Liver (tissue), 9 donors: ENCODE data around the gene ATXN7L3B. TPM values are rescaled to one million over a fixed set of nuclear protein-coding genes. Genes with fewer than 3 reads are reported as not detected.

Experiments used
- DNase-seq: peaks from one replicate; pipeline ENCODE4 v3.0.0-alpha.2; 2017; ENCODE audit warnings: low spot score
- H3K27ac ChIP-seq, 2 donors: one replicate each; pipeline ENCODE4 v1.7.0; 2013; ENCODE audit warnings: inconsistent platforms in 2 of 2, low read length in 2 of 2, control low read depth in 1 of 2, low read depth in 1 of 2, mild to moderate bottlenecking in 1 of 2
- H3K27me3 ChIP-seq, 4 donors: one replicate each; pipeline versions ENCODE4 v1.6.1 to v1.7.0; 2013; ENCODE audit warnings: low read length in 3 of 4, inconsistent platforms in 1 of 4, mild to moderate bottlenecking in 1 of 4, moderate library complexity in 1 of 4; ENCODE audit not compliant: control insufficient read depth in 4 of 4, insufficient read depth in 4 of 4
- H3K36me3 ChIP-seq, 4 donors: one replicate each; pipeline versions ENCODE4 v1.6.1 to v1.7.0; 2013; ENCODE audit warnings: low read length in 3 of 4, mild to moderate bottlenecking in 3 of 4, low read depth in 1 of 4, moderate library complexity in 1 of 4; ENCODE audit not compliant: control insufficient read depth in 4 of 4, insufficient read depth in 3 of 4
- H3K4me1 ChIP-seq, 4 donors: one replicate each; pipeline versions ENCODE4 v1.6.1 to v1.7.0; 2013; ENCODE audit warnings: low read length in 3 of 4, mild to moderate bottlenecking in 3 of 4, moderate library complexity in 1 of 4; ENCODE audit not compliant: control insufficient read depth in 4 of 4, insufficient read depth in 4 of 4
- H3K4me3 ChIP-seq, 3 donors: one replicate each; pipeline versions ENCODE4 v1.6.1 to v1.7.0; 2013; ENCODE audit warnings: low read length in 3 of 3, control low read depth in 1 of 3, low read depth in 1 of 3, mild to moderate bottlenecking in 1 of 3
- H3K9ac ChIP-seq, 2 donors: one replicate each; pipeline ENCODE4 v1.7.0; 2013; ENCODE audit warnings: low read length in 2 of 2, mild to moderate bottlenecking in 2 of 2, moderate library complexity in 2 of 2, control low read depth in 1 of 2, low read depth in 1 of 2
- H3K9me3 ChIP-seq, 4 donors: one replicate each; pipeline versions ENCODE4 v1.6.1 to v1.7.0; 2013; ENCODE audit warnings: low read length in 3 of 4; ENCODE audit not compliant: control insufficient read depth in 4 of 4
- EGR1 ChIP-seq, 2 donors: IDR thresholded peaks; 2 replicates each; pipeline ENCODE4 v1.6.1; 2016 to 2018; ENCODE audit warnings: antibody characterized with exemption in 2 of 2, low read depth in 2 of 2
- FOXA1 ChIP-seq: IDR thresholded peaks from 2 replicates; pipeline ENCODE4 v1.6.1; 2016; ENCODE audit warnings: antibody characterized with exemption
- FOXA2 ChIP-seq: IDR thresholded peaks from 2 replicates; pipeline ENCODE4 v1.6.1; 2016; ENCODE audit warnings: antibody characterized with exemption
- GABPA ChIP-seq, 2 donors: IDR thresholded peaks in 1 of 2; conservative IDR thresholded peaks in 1 of 2; 2 replicates each; pipeline ENCODE4 v1.6.1; 2016; ENCODE audit warnings: antibody characterized with exemption in 2 of 2, mild to moderate bottlenecking in 1 of 2, moderate library complexity in 1 of 2
- HNF4A ChIP-seq, 2 donors: conservative IDR thresholded peaks; 2 replicates each; pipeline ENCODE4 v1.6.1; 2016; ENCODE audit warnings: antibody characterized with exemption in 2 of 2, mild to moderate bottlenecking in 2 of 2
- HNF4G ChIP-seq: IDR thresholded peaks from 2 replicates; pipeline ENCODE4 v1.6.1; 2016; ENCODE audit warnings: antibody characterized with exemption
- JUND ChIP-seq, 2 donors: IDR thresholded peaks; 2 replicates each; pipeline ENCODE4 v1.6.1; 2016; ENCODE audit warnings: antibody characterized with exemption in 2 of 2
- MAX ChIP-seq: IDR thresholded peaks from 2 replicates; pipeline ENCODE4 v1.6.1; 2016; ENCODE audit warnings: antibody characterized with exemption
- NR2F2 ChIP-seq: IDR thresholded peaks from 2 replicates; pipeline ENCODE4 v1.6.1; 2016; ENCODE audit warnings: antibody characterized with exemption
- RAD21 ChIP-seq, 2 donors: IDR thresholded peaks; 2 replicates each; pipeline ENCODE4 v1.6.1; 2016; ENCODE audit warnings: antibody characterized with exemption in 2 of 2, mild to moderate bottlenecking in 2 of 2
- RXRA ChIP-seq, 2 donors: IDR thresholded peaks; 2 replicates each; pipeline ENCODE4 v1.6.1; 2017 to 2018; ENCODE audit warnings: antibody characterized with exemption in 2 of 2, mild to moderate bottlenecking in 1 of 2
- SP1 ChIP-seq: IDR thresholded peaks from 2 replicates; pipeline ENCODE4 v1.6.1; 2018; ENCODE audit warnings: antibody characterized with exemption, mild to moderate bottlenecking
- YY1 ChIP-seq: IDR thresholded peaks from 2 replicates; pipeline ENCODE4 v1.6.1; 2016; ENCODE audit warnings: antibody characterized with exemption, mild to moderate bottlenecking
- ZBTB33 ChIP-seq: IDR thresholded peaks from 2 replicates; pipeline ENCODE4 v1.6.1; 2016; ENCODE audit warnings: antibody characterized with exemption
- WGBS: extraction: QIAGEN DNeasy Blood & Tissue Kit; methylation state at CpG from one replicate; pipeline ENCODE4 v1.1.7; 2013; 5-methylcytosine and 5-hydroxymethylcytosine counted together
- polyA plus RNA-seq, 2 donors: library from polyadenylated mRNA; stranded (reverse) in 1 of 2; unstranded in 1 of 2; fragments of 200-250 nt in 1 of 2; fragments of >200 nt in 1 of 2; fragmentation: Nextera tagmentation in 1 of 2; extraction: Ambion mirVana in 1 of 2; gene quantifications; one replicate each; pipeline versions ENCODE4 v1.2.1 to v1.2.3, GENCODE V29; 2013 to 2015
- total RNA-seq, 2 donors: library from RNA; depleted of rRNA; stranded (reverse); fragments of >200 nt; gene quantifications; one replicate each; pipeline ENCODE4 v1.2.3, GENCODE V29; 2014
- TF ChIP-seq, protein P1 (sequence below): IDR thresholded peaks from 2 replicates; pipeline ENCODE4 v1.6.1; 2016; ENCODE audit warnings: antibody characterized with exemption
- TF ChIP-seq, protein P2 (sequence below): IDR thresholded peaks from 2 replicates; pipeline ENCODE4 v1.6.1; 2016; ENCODE audit warnings: antibody characterized with exemption, mild to moderate bottlenecking
- TF ChIP-seq, protein P3 (sequence below): fragments of 150-350 bp; IDR thresholded peaks from 2 replicates; pipeline ENCODE4 v1.5.1; 2017; ENCODE audit warnings: improper control_type of control experiment, low read depth, low read length; ENCODE audit not compliant: missing input control
- donor health status: healthy.
- donor health status: healthy.
- donor health status: healthy.
- donor health status: healthy.
- donor health status: healthy.

ATXN7L3B gene
- total and polyA plus RNA-seq, 4 donors = 9.0 to 19.4 (median 12.6) TPM

DNA sequence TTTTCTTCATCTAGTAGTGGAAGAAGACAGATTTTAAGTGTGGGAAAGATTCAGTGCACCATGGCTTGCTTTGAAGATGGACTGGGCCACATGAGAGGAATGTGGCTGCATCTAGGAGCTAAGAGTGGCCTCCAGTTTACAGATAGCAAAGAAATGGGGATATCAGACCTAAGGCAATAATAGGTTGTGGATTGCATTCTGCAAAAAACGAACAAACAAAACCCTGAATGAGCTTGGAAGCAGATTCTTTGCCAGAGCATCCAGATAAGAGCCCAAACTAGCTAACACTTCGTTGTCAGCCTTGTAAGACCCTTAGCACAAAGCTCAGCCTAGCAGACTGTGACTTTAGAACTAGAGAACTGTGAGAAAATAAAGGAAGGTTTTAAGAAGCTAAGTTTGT is 9.6 kb downstream of the ATXN7L3B start:
- Histone ChIP-seq H3K9me3 (no peaks in the 10 kb centered on the region), H3K27me3 (no peaks in the 10 kb centered on the region), H3K4me3 (no peak overlapping the region), H3K9ac (no peak overlapping the region), H3K4me1 (peaks cover 0 to 7% (median 0%) of the 10 kb centered on the region in 4 donors), H3K27ac (no peak overlapping the region), H3K36me3 (no peaks in the 10 kb centered on the region)
- TF ChIP-seq HNF4G = no peak
- TF ChIP-seq, protein P1, sequence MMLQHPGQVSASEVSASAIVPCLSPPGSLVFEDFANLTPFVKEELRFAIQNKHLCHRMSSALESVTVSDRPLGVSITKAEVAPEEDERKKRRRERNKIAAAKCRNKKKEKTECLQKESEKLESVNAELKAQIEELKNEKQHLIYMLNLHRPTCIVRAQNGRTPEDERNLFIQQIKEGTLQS = no peak
- no peak for TF ChIP-seq EGR1 (IDR thresholded peaks at IDR 0.05; ENCODE audit: low read depth in 2 of 2)
- no peak for TF ChIP-seq NR2F2
- TF ChIP-seq RXRA (IDR thresholded peaks at IDR 0.05) = no peak
- TF ChIP-seq, protein P2, sequence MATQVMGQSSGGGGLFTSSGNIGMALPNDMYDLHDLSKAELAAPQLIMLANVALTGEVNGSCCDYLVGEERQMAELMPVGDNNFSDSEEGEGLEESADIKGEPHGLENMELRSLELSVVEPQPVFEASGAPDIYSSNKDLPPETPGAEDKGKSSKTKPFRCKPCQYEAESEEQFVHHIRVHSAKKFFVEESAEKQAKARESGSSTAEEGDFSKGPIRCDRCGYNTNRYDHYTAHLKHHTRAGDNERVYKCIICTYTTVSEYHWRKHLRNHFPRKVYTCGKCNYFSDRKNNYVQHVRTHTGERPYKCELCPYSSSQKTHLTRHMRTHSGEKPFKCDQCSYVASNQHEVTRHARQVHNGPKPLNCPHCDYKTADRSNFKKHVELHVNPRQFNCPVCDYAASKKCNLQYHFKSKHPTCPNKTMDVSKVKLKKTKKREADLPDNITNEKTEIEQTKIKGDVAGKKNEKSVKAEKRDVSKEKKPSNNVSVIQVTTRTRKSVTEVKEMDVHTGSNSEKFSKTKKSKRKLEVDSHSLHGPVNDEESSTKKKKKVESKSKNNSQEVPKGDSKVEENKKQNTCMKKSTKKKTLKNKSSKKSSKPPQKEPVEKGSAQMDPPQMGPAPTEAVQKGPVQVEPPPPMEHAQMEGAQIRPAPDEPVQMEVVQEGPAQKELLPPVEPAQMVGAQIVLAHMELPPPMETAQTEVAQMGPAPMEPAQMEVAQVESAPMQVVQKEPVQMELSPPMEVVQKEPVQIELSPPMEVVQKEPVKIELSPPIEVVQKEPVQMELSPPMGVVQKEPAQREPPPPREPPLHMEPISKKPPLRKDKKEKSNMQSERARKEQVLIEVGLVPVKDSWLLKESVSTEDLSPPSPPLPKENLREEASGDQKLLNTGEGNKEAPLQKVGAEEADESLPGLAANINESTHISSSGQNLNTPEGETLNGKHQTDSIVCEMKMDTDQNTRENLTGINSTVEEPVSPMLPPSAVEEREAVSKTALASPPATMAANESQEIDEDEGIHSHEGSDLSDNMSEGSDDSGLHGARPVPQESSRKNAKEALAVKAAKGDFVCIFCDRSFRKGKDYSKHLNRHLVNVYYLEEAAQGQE = no peak
- no peak for TF ChIP-seq SP1
- no peak for DNase-seq
- 61% methylated on average over 2 of the region's 2 CpGs for WGBS

DNA sequence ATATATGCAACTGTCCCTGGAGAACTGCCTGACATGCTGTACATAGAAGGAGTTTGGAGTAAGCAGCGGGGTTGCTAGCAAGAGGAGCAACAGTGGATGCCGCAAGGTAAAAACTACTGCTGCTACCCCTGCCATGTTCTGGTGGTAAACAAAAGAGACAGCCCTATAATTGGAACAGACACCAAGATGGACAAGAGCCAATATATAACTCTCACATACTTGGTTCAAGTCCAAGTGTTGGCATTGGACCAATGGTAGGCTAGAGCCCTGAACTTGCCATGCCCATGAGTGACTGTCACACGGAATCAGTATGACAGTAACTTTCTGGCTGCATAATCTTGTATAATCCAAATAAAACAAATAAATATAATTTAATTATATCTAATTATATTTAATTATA is 13.7 kb downstream of the ATXN7L3B start:
- Histone ChIP-seq H3K4me1 (no peaks in the 10 kb centered on the region), H3K9me3 (no peaks in the 10 kb centered on the region), H3K4me3 (no peak overlapping the region), H3K9ac (no peak overlapping the region), H3K36me3 (no peaks in the 10 kb centered on the region), H3K27me3 (no peaks in the 10 kb centered on the region), H3K27ac (no peak overlapping the region)
- WGBS = 93% methylated on average over 3 of the region's 3 CpGs
- DNase-seq = no peak
- TF ChIP-seq RXRA (IDR thresholded peaks at IDR 0.05) = no peak
- no peak for TF ChIP-seq YY1
- no peak for TF ChIP-seq EGR1 (IDR thresholded peaks at IDR 0.05; ENCODE audit: low read depth in 2 of 2)
- TF ChIP-seq, protein P2 = no peak
- no peak for TF ChIP-seq ZBTB33
- no peak for TF ChIP-seq FOXA1
- TF ChIP-seq SP1 = no peak
- TF ChIP-seq, protein P3, sequence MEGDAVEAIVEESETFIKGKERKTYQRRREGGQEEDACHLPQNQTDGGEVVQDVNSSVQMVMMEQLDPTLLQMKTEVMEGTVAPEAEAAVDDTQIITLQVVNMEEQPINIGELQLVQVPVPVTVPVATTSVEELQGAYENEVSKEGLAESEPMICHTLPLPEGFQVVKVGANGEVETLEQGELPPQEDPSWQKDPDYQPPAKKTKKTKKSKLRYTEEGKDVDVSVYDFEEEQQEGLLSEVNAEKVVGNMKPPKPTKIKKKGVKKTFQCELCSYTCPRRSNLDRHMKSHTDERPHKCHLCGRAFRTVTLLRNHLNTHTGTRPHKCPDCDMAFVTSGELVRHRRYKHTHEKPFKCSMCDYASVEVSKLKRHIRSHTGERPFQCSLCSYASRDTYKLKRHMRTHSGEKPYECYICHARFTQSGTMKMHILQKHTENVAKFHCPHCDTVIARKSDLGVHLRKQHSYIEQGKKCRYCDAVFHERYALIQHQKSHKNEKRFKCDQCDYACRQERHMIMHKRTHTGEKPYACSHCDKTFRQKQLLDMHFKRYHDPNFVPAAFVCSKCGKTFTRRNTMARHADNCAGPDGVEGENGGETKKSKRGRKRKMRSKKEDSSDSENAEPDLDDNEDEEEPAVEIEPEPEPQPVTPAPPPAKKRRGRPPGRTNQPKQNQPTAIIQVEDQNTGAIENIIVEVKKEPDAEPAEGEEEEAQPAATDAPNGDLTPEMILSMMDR = no peak
- no peak for TF ChIP-seq JUND (IDR thresholded peaks at IDR 0.05)
- no peak for TF ChIP-seq GABPA (IDR thresholded peaks at IDR 0.05 in 1 of 2, conservative IDR thresholded peaks at IDR 0.05 in 1 of 2)
- TF ChIP-seq RAD21 (IDR thresholded peaks at IDR 0.05) = no peak
- TF ChIP-seq FOXA2 = no peak
- no peak for TF ChIP-seq MAX
- TF ChIP-seq NR2F2 = no peak
- no peak for TF ChIP-seq HNF4A (conservative IDR thresholded peaks at IDR 0.05)
- TF ChIP-seq, protein P1 = no peak
